Left renal cortex interstitium (tissue), 4 donors: ENCODE measurements around the gene GUCD1. TPM values are rescaled to one million over a fixed set of nuclear protein-coding genes. Genes with fewer than 3 reads are reported as not detected.
"Not testable (repeated sequence)": the region's sequence is repeated elsewhere in the genome, so short reads cannot be mapped to it uniquely, and the experiment has no call there.

Experiments
- DNase-seq, 4 donors: peaks; one replicate each; pipeline ENCODE4 v3.0.0-alpha.2; 2013; ENCODE audit warnings: low read depth in 4 of 4, low spot score in 2 of 4, missing footprints in 1 of 4
- polyA plus RNA-seq, 4 donors: library from polyadenylated mRNA; unstranded; fragments of 120-200 nt; gene quantifications; one replicate each; pipeline ENCODE4 v1.2.1, GENCODE V29; 2013; ENCODE audit not compliant: insufficient read length in 4 of 4

Gene GUCD1
- polyA plus RNA-seq, 4 donors = 82.9 to 96.5 (median 93.2) TPM

DNA sequence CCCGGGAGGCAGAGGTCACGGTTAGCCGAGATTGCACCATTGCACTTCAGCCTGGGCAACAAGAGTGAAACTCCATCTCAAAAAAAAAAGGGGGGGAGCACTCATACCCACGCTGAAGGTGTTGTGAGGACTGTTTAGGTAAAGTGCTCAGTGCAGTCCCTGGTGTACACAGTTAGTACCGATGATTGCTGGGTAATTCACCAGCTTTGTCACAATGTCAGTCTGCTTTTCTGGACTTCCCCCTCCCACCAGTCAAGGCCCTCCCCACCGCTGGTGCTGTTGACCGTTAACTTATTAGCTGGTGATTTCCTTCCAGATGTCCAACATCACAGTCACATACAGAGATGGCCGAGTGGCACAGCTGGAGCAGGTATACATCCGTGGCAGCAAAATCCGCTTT, 12.7 kb upstream of the GUCD1 start:
- no peak for DNase-seq

DNA sequence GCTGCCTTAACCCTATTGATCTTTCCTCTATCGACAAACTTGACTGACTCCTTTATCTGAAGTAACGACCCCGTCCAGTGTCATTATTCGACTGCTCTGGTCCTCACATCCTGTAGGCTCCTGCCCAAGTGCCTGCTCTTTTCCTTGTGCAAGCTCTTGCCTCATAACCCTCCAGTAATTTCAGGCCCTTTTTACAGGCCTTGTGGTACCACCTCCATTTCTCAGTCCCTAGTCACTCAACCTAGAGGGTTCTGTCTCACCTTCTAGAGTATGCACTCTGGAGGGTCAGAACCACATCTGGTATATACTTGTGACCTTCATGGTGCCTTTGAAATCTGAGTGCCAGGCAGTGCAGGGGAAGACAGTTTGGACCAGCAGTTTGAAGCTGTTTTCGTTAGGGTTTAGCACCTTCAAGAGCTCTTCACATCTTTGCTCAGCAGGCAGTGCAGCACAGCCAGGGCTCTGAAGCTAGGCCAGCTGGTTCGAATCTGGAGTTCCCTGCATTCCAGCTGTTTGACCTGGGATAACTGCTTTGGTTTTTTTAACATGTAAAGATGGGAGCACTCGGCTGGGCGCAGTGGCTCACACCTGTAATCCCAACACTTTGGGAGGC, 12.1 kb upstream of the GUCD1 start:
- DNase-seq = no peak

GRCh38 chr22:24565077-24565476, 10.1 kb upstream of the GUCD1 start:
- no peak for DNase-seq

DNA sequence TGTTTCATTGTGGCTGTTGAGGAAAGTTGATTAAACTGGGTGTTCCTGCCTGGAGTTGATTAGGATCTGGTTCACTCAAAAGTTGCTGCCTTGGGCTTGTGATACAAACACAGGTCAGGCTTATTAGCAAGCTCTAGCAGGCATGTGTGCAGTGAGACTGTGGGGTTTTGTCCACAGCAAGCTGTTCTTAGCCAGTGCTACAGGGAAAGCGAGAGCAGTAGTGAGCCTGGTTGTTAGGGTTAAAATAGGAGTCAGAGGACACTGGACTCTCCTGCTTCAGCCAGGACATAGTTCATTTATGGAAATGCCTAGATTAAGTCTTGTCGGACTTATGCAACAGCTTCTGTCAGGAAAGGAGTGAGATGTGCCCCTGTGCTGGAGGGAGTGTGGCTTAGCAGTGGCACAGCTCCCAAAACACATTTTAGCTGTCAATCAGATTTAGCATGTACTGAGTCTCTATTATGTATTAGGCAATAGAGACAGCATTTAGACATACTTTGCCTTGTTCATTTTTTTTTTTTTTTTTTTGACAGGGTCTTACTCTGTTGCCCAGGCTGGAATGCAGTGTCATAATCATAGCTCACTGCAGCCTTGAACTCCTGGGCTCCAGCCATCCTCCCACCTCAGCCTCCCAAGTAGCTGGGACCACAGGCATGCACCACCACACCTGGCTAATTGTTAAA, 9.6 kb upstream of the GUCD1 start:
- DNase-seq = no peak

DNA sequence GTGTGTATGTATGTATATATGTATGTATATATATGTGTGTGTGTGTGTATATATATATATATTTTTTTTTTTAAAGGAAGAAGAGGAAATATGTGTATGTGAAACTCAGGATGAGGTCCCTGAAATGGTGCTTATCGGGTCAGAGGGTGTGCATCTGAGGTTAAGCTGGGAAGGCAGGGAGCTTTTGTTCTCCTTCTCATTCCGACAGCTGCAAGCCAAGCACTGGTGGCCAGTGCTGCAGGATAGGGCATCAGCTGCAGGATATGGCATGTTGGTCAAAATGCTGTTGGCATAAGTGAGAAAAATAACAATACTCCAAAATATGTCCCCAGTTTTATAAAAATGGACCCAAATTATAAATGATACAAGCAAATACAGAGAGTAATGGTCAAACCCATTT, 8.3 kb upstream of the GUCD1 start:
- no peak for DNase-seq

- no peak for DNase-seq
Observed at GRCh38 chr22:24559471-24559870, 4.5 kb upstream of the GUCD1 start.

GRCh38 chr22:24555165-24556039, 464 bp upstream of the GUCD1 start, which contains the start of gene SNRPD3:
Gene SNRPD3 (plus strand): TSS chr22:24555999. CDS start chr22:24557675, 1,676 bp downstream.
- DNase-seq = peak; percentile 96 to 98 (median 96)

DNA sequence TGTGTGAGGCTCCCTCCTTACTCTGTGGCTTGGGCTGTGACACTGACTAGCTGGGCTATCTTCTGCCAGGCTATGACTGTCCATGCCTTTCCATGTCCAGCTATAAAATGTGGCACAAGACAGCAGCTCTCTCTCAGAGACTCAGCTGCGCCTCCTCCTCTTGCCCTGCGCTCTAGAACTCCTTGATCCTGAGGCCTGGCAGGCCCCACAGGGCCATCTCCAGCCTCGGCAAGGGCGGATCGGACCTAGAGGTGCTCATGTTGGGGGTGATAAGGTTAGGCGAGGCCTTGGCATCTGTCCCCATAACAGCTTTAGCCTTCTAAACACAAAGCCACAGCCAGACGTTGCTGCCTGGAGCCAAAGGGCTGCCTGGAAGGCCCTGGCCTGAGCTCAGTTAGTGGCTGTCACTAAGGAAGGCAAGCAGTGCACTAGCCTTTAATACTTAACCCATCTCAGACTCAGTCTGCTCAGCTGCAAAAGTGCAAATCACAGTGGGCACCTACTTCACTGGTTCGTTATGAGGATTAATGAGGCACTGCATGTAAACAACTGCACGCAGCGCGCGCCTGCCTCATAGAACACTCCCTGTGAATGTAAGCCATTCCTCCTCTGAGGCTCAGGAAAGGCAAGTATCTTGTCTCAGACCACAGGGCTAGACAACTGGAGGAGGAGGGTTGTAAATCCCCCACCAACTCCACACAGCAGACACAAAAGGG, 1.2 kb downstream of the GUCD1 start:
- DNase-seq = peak in 2 of 4 donors; percentile 5 to 15

GRCh38 chr22:24552503-24553286, 2.2 kb downstream of the GUCD1 start:
- not testable (repeated sequence) for DNase-seq

GRCh38 chr22:24550902-24551435, 4.0 kb downstream of the GUCD1 start:
- no peak for DNase-seq

GRCh38 chr22:24550028-24550901, 4.7 kb downstream of the GUCD1 start:
- DNase-seq = no peak

DNA sequence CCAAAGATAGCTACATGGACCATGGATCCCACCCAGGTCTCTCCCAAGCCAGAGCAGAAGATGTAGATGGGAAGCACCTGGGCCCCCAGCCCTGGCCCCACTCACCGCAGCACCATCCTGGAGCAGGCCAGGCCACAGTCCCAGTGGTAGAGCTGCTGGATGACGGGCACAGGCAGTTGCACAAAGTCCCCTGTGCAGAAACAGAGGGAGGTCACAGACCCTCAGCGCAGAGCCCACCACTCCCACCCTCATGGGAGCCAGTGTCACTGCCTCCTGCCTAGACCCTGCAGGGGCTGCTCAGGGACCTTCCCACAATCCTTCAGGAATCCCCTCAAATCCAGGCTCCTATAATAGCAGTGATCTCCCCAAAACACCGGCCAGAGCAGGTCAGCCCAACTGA, 6.1 kb downstream of the GUCD1 start:
- DNase-seq = no peak

DNA sequence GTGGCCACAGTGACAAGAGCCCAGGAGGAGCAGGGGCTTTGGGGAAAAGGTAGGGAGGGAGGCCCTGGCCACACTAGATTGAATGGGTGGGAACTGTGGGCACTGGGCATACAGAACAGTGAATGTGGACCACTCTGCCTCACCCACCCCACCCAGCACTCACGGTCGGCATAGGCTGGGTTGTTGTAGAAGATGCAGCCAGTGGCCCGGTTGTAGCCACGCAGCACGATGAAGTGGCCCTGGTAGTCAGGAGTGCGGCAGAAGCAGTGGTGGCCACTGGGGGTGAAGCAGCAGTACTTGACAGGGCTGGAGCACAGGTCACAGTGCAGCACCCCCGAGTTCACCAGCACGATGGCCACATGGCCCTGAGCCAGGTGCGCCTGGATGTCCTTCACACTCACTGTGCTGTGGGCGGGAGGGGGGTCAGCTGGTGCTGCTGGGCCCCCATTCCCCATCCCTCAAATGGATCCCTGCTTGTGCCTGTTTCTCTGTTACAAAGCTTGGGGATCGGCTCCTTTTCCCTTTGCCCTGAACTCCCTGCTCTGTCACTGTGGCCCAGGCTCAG, 11.2 kb downstream of the GUCD1 start:
- no peak for DNase-seq

GRCh38 chr22:24543185-24543601, 11.7 kb downstream of the GUCD1 start:
- DNase-seq = no peak

DNA sequence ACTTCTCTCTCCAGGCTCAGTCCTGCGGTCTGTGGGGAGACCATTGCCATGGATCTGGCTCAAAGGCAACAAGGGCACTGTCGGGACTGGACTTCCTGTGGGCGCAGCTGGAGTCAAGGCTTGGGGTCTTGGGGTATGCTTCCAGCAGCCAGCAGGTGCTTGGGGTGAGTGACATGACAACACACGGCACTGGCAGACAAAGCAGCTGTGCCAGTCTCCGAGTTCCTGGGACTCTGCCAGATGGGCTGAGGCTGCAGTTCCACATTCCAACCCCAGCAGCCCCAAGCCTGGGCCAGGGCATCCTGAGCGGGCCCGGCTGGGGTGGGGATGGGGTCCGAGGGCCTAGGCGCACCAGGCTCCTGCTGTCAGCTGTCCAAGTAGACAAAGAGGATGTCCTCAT, 12.3 kb downstream of the GUCD1 start:
- no peak for DNase-seq

- DNase-seq = no peak
Observed at GRCh38 chr22:24541681-24542515, 13.0 kb downstream of the GUCD1 start.

DNA sequence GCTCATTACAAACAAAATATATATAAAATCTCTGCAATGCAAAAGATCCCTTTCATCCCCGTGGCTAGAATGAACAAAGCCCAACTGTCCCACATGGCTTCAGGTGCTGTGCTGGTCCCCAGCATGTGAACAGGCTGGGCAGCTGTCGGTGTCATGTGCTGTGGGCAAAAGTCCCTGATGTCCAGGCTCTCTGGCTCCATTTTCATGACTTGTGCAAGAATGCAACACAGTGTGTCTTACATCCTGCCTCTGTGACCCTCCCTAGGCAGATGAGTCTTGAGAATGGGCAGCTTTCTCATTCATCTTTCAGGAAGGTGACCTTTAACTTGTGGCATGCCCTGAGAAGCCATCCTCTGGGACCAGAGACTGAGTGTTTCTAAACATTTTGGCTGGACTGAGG, 14.5 kb downstream of the GUCD1 start:
- no peak for DNase-seq

- no peak for DNase-seq
Observed at GRCh38 chr22:24536089-24536488, 18.8 kb downstream of the GUCD1 start.
